ENCODE results near the gene VAPA. TPM values are rescaled to one million over a fixed set of nuclear protein-coding genes. Genes with fewer than 3 reads are reported as not detected.

The VAPA gene
- total and polyA plus RNA-seq, 9 of the 15 experiments (the other 6 are each of a cell fraction or from before 2014, with no cell fraction given) = 219 to 902 (median 526) TPM

DNA sequence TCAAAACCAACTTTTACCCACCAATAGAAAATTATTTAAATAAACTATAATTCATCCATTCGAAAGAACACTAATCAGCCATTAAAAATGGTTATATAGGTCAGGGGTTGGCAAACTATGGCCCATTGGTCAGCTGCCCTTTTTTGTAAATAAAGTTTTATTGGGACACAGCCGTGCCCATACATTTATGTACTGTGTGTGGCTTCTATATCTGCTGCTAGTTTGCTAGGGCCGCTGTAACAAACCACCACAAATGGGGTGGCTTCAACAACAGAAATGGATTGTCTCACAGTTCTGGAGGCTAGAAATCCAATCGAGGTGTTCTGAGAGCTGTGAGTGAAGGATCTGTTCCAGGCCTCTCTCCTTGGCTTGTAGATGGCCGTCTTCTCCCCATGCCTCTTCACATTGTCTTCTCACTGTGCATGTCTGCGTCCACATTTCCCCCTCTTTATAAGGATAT lies 35.0 kb upstream of the VAPA start (continued):
- peak; percentile 80; the same call in 1 of the 2 replicates for TF ChIP-seq ZNF644 (tag; IDR thresholded peaks at IDR 0.05; ENCODE audit: low read depth)
- TF ChIP-seq, protein P1, sequence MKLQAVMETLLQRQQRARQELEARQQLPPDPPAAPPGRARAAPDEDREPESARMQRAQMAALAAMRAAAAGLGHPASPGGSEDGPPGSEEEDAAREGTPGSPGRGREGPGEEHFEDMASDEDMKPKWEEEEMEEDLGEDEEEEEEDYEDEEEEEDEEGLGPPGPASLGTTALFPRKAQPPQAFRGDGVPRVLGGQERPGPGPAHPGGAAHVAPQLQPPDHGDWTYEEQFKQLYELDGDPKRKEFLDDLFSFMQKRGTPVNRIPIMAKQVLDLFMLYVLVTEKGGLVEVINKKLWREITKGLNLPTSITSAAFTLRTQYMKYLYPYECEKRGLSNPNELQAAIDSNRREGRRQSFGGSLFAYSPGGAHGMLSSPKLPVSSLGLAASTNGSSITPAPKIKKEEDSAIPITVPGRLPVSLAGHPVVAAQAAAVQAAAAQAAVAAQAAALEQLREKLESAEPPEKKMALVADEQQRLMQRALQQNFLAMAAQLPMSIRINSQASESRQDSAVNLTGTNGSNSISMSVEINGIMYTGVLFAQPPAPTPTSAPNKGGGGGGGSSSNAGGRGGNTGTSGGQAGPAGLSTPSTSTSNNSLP (IDR thresholded peaks at IDR 0.05; ENCODE audit: borderline replicate concordance, low read depth, low read length) = no peak
- peak; percentile 59; the same call in 1 of the 2 replicates for TF ChIP-seq PTRF (tag; IDR thresholded peaks at IDR 0.05)
- TF ChIP-seq, protein P2, sequence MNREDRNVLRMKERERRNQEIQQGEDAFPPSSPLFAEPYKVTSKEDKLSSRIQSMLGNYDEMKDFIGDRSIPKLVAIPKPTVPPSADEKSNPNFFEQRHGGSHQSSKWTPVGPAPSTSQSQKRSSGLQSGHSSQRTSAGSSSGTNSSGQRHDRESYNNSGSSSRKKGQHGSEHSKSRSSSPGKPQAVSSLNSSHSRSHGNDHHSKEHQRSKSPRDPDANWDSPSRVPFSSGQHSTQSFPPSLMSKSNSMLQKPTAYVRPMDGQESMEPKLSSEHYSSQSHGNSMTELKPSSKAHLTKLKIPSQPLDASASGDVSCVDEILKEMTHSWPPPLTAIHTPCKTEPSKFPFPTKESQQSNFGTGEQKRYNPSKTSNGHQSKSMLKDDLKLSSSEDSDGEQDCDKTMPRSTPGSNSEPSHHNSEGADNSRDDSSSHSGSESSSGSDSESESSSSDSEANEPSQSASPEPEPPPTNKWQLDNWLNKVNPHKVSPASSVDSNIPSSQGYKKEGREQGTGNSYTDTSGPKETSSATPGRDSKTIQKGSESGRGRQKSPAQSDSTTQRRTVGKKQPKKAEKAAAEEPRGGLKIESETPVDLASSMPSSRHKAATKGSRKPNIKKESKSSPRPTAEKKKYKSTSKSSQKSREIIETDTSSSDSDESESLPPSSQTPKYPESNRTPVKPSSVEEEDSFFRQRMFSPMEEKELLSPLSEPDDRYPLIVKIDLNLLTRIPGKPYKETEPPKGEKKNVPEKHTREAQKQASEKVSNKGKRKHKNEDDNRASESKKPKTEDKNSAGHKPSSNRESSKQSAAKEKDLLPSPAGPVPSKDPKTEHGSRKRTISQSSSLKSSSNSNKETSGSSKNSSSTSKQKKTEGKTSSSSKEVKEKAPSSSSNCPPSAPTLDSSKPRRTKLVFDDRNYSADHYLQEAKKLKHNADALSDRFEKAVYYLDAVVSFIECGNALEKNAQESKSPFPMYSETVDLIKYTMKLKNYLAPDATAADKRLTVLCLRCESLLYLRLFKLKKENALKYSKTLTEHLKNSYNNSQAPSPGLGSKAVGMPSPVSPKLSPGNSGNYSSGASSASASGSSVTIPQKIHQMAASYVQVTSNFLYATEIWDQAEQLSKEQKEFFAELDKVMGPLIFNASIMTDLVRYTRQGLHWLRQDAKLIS (CRISPR knock-in tag; IDR thresholded peaks at IDR 0.05) = no peak
- no peak for TF ChIP-seq MCM3 (IDR thresholded peaks at IDR 0.05)
- TF ChIP-seq HNRNPL (IDR thresholded peaks at IDR 0.05; ENCODE audit: low read depth, low read length) = no peak
- no peak for TF ChIP-seq HNRNPK (IDR thresholded peaks at IDR 0.05; ENCODE audit: low read depth, low read length, poor library complexity, severe bottlenecking)
- TF ChIP-seq PTBP1 (IDR thresholded peaks at IDR 0.05; ENCODE audit: low read depth, low read length) = no peak
- TF ChIP-seq POLR3A (IDR thresholded peaks at IDR 0.05; ENCODE audit: borderline replicate concordance, extremely low read depth, insufficient read depth, insufficient read length) = no peak
- TF ChIP-seq SMARCA5 (IDR thresholded peaks at IDR 0.05) = no peak
- TF ChIP-seq CHCHD3 (CRISPR knock-in tag; IDR thresholded peaks at IDR 0.05) = no peak
- TF ChIP-seq MCM2 (IDR thresholded peaks at IDR 0.05; ENCODE audit: low read depth) = no peak
- TF ChIP-seq, protein P3, sequence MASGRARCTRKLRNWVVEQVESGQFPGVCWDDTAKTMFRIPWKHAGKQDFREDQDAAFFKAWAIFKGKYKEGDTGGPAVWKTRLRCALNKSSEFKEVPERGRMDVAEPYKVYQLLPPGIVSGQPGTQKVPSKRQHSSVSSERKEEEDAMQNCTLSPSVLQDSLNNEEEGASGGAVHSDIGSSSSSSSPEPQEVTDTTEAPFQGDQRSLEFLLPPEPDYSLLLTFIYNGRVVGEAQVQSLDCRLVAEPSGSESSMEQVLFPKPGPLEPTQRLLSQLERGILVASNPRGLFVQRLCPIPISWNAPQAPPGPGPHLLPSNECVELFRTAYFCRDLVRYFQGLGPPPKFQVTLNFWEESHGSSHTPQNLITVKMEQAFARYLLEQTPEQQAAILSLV (tag; IDR thresholded peaks at IDR 0.05) = no peak
- TF ChIP-seq, protein P4, sequence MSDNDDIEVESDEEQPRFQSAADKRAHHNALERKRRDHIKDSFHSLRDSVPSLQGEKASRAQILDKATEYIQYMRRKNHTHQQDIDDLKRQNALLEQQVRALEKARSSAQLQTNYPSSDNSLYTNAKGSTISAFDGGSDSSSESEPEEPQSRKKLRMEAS (CRISPR knock-in tag; IDR thresholded peaks at IDR 0.05) = no peak
- peak; percentile 76; the same call in 1 of the 2 replicates for TF ChIP-seq ZNF785 (CRISPR knock-in tag; IDR thresholded peaks at IDR 0.05)
- no peak for TF ChIP-seq ZNF384 (IDR thresholded peaks at IDR 0.05; ENCODE audit: low read depth, low read length)
- TF ChIP-seq CBX3 (IDR thresholded peaks at IDR 0.05; ENCODE audit: borderline replicate concordance in 1 of 2, low read length in 2 of 2) = no peak
- TF ChIP-seq, protein P5, sequence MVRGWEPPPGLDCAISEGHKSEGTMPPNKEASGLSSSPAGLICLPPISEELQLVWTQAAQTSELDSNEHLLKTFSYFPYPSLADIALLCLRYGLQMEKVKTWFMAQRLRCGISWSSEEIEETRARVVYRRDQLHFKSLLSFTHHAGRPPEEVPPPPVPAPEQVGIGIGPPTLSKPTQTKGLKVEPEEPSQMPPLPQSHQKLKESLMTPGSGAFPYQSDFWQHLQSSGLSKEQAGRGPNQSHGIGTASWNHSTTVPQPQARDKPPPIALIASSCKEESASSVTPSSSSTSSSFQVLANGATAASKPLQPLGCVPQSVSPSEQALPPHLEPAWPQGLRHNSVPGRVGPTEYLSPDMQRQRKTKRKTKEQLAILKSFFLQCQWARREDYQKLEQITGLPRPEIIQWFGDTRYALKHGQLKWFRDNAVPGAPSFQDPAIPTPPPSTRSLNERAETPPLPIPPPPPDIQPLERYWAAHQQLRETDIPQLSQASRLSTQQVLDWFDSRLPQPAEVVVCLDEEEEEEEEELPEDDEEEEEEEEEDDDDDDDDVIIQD (CRISPR knock-in tag; IDR thresholded peaks at IDR 0.05) = 0 out of 2 replicates have a peak, but pooled peaks have one; percentile 53
- no peak for TF ChIP-seq POLR2B (IDR thresholded peaks at IDR 0.05; ENCODE audit: low read depth, partially characterized antibody)
- TF ChIP-seq, protein P6, sequence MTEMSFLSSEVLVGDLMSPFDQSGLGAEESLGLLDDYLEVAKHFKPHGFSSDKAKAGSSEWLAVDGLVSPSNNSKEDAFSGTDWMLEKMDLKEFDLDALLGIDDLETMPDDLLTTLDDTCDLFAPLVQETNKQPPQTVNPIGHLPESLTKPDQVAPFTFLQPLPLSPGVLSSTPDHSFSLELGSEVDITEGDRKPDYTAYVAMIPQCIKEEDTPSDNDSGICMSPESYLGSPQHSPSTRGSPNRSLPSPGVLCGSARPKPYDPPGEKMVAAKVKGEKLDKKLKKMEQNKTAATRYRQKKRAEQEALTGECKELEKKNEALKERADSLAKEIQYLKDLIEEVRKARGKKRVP (CRISPR knock-in tag; IDR thresholded peaks at IDR 0.05) = 0 out of 2 replicates have a peak, but pooled peaks have one; percentile 24
